Measurements from ENCODE around the gene CLK3.
"Not testable (repeated sequence)": the region's sequence is repeated elsewhere in the genome, so short reads cannot be mapped to it uniquely, and the experiment has no call there.

The CLK3 gene

GRCh38 chr15:74594455-74594854 lies 21.2 kb upstream of the CLK3 start:
- H3K27me3 ChIP-seq (replicated peaks; ENCODE audit: insufficient read depth, low read length), result no peaks in the 10 kb centered on the region
- H3K27ac ChIP-seq (ENCODE audit: low read length), result no peak overlapping the region
- peaks cover 4% of the 10 kb centered on the region for H3K4me1 ChIP-seq (ENCODE audit: low read length)
- H3K9ac ChIP-seq (ENCODE audit: low read length), result no peak overlapping the region
- no peaks in the 10 kb centered on the region for H4K20me1 ChIP-seq (ENCODE audit: insufficient read depth, low read length)
- H3F3A ChIP-seq (ENCODE audit: insufficient read depth, low read length), result peaks cover 10% of the 10 kb centered on the region
- H3K4me2 ChIP-seq (ENCODE audit: low read depth, low read length), result no peak overlapping the region
- no peaks in the 10 kb centered on the region for H3K9me3 ChIP-seq (replicated peaks; ENCODE audit: insufficient read depth, low read length)
- no peak for DNase-seq
- no peak overlapping the region for H3K4me3 ChIP-seq (ENCODE audit: low read length)
- H2AFZ ChIP-seq (ENCODE audit: low read length), result no peak overlapping the region
- H3K36me3 ChIP-seq (replicated peaks; ENCODE audit: insufficient read depth, low read length), result peaks cover 4% of the 10 kb centered on the region; the same call in 1 of the 2 replicates
- no peak for TF ChIP-seq EZH2phosphoT487 (IDR thresholded peaks at IDR 0.05; ENCODE audit: low read length)
- TF ChIP-seq CTCF (IDR thresholded peaks at IDR 0.05; ENCODE audit: low read length), result no peak
- no peak for TF ChIP-seq EZH2 (optimal IDR thresholded peaks at IDR 0.05; ENCODE audit: low read depth, low read length)
- no peaks in the 10 kb centered on the region for H3K9me2 ChIP-seq (replicated peaks; ENCODE audit: insufficient read depth, low read length)
- H3K79me2 ChIP-seq (ENCODE audit: low read length), result peaks cover 37% of the 10 kb centered on the region

DNA sequence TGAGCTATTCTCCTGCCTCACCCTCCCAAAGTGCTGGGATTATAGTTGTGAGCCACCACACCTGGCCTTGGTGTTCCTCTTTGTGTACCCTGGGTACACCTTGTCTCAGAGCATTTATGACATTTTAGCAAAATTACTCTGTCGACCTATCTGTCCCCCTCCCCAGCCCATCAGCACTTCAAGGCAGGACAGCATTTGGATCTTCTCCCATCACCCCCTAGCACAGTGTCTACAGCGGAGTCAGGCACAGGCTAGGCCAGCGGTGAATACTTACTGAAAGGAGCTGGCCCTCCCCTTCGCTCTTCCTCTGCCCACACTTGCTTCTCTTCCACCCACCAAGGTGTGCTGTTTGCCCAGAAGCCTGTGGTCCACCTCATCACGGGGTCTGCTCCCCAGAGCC lies 20.4 kb upstream of the CLK3 start:
- Histone ChIP-seq H3K9me2 (replicated peaks; ENCODE audit: insufficient read depth, low read length) (no peaks in the 10 kb centered on the region), H3K9me3 (replicated peaks; ENCODE audit: insufficient read depth, low read length) (no peaks in the 10 kb centered on the region), H3K4me2 (ENCODE audit: low read depth, low read length) (no peak overlapping the region), H3K4me1 (ENCODE audit: low read length) (peaks cover 4% of the 10 kb centered on the region), H3K9ac (ENCODE audit: low read length) (no peak overlapping the region), H3K36me3 (replicated peaks; ENCODE audit: insufficient read depth, low read length) (peaks cover 3% of the 10 kb centered on the region; the same call in 1 of the 2 replicates), H3K79me2 (ENCODE audit: low read length) (peaks cover 35% of the 10 kb centered on the region), H3K27ac (ENCODE audit: low read length) (no peak overlapping the region), H3K4me3 (ENCODE audit: low read length) (no peak overlapping the region), H3F3A (ENCODE audit: insufficient read depth, low read length) (peaks cover 10% of the 10 kb centered on the region), H2AFZ (ENCODE audit: low read length) (no peak overlapping the region), H3K27me3 (replicated peaks; ENCODE audit: insufficient read depth, low read length) (no peaks in the 10 kb centered on the region), H4K20me1 (ENCODE audit: insufficient read depth, low read length) (no peaks in the 10 kb centered on the region)
- DNase-seq, result no peak
- TF ChIP-seq CTCF (IDR thresholded peaks at IDR 0.05; ENCODE audit: low read length) (no peak), EZH2 (optimal IDR thresholded peaks at IDR 0.05; ENCODE audit: low read depth, low read length) (no peak), EZH2phosphoT487 (IDR thresholded peaks at IDR 0.05; ENCODE audit: low read length) (no peak)

DNA sequence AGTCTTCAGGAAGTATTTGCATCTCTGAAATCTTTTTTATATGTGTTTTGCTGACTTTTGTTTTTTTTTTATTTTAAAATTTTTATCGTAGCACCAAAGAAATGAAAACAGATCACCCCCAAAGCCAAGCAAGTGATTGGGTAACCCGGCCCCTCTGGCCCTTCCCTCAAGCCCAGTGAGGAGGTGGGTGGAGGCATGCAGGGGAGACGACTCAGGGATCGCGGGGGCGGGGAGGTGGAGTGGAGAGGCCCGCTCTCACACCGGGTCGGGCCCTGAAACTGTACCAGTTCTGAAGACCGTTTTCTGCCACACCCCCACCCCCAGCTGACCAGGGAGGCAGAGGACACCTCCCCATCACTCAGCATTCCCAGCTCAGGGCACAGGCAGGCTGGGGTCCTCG lies 18.9 kb upstream of the CLK3 start:
- H3K4me3 ChIP-seq (ENCODE audit: low read length); H2AFZ ChIP-seq (ENCODE audit: low read length); H3K4me2 ChIP-seq (ENCODE audit: low read depth, low read length); H3K36me3 ChIP-seq (replicated peaks; ENCODE audit: insufficient read depth, low read length); H4K20me1 ChIP-seq (ENCODE audit: insufficient read depth, low read length); DNase-seq; H3K9me3 ChIP-seq (replicated peaks; ENCODE audit: insufficient read depth, low read length); H3K27me3 ChIP-seq (replicated peaks; ENCODE audit: insufficient read depth, low read length); H3K9ac ChIP-seq (ENCODE audit: low read length); H3K9me2 ChIP-seq (replicated peaks; ENCODE audit: insufficient read depth, low read length); H3K4me1 ChIP-seq (ENCODE audit: low read length); H3K27ac ChIP-seq (ENCODE audit: low read length): not testable (repeated sequence)
- Histone ChIP-seq H3K79me2 (ENCODE audit: low read length) (peaks cover 27% of the 10 kb centered on the region), H3F3A (ENCODE audit: insufficient read depth, low read length) (peaks cover 10% of the 10 kb centered on the region)

GRCh38 chr15:74597146-74597705 lies 18.4 kb upstream of the CLK3 start:
- not testable (repeated sequence) for H3K9ac ChIP-seq (ENCODE audit: low read length); H3K4me2 ChIP-seq (ENCODE audit: low read depth, low read length); H3K36me3 ChIP-seq (replicated peaks; ENCODE audit: insufficient read depth, low read length); H3K9me3 ChIP-seq (replicated peaks; ENCODE audit: insufficient read depth, low read length); H4K20me1 ChIP-seq (ENCODE audit: insufficient read depth, low read length); H3K4me1 ChIP-seq (ENCODE audit: low read length); H3K4me3 ChIP-seq (ENCODE audit: low read length); DNase-seq; H2AFZ ChIP-seq (ENCODE audit: low read length); H3K27ac ChIP-seq (ENCODE audit: low read length); H3K9me2 ChIP-seq (replicated peaks; ENCODE audit: insufficient read depth, low read length); H3K27me3 ChIP-seq (replicated peaks; ENCODE audit: insufficient read depth, low read length)
- H3K79me2 ChIP-seq (ENCODE audit: low read length), result peaks cover 22% of the 10 kb centered on the region
- H3F3A ChIP-seq (ENCODE audit: insufficient read depth, low read length), result peaks cover 10% of the 10 kb centered on the region
